Cardiac fibroblast (primary cell): ENCODE results near the gene PRPF8.
"Not testable (repeated sequence)": the region's sequence is repeated elsewhere in the genome, so short reads cannot be mapped to it uniquely, and the experiment has no call there.

Experiments used
- DNase-seq, 2 donors: peaks; one replicate each; pipeline versions ENCODE4 v3.0.0 to v3.0.0-alpha.2; 2010; ENCODE audit warnings: low read depth in 2 of 2
- H3K4me3 ChIP-seq, 2 donors: replicated peaks in 1 of 2; 1 replicate in 1 of 2; 2 replicates in 1 of 2; pipeline ENCODE4 v1.5.1; 2011; ENCODE audit warnings: low read depth in 2 of 2, low read length in 2 of 2, mild to moderate bottlenecking in 2 of 2, moderate library complexity in 1 of 2
- CTCF ChIP-seq: IDR thresholded peaks from one replicate; pipeline ENCODE4 v1.5.1; 2011; ENCODE audit warnings: low read depth, mild to moderate bottlenecking, low read length, inconsistent platforms

Gene PRPF8

GRCh38 chr17:1711804-1712203, 27.1 kb upstream of the PRPF8 start:
- no peak for TF ChIP-seq CTCF
- no peak overlapping the region for H3K4me3 ChIP-seq
- DNase-seq: no peak

GRCh38 chr17:1710807-1711553, 26.3 kb upstream of the PRPF8 start:
- DNase-seq: peak; percentile 52 to 62
- no peak for TF ChIP-seq CTCF
- H3K4me3 ChIP-seq: peak overlapping the region; percentile 48 to 57

GRCh38 chr17:1709971-1710806, 25.5 kb upstream of the PRPF8 start, which contains the start of gene TLCD2:
Gene TLCD2 (minus strand): TSS chr17:1710377. CDS start chr17:1710242, 135 bp downstream.
- peak within 1 kb of the TSS; percentile 48 to 57 for H3K4me3 ChIP-seq
- peak; percentile 68 to 77 for DNase-seq
- no peak for TF ChIP-seq CTCF

GRCh38 chr17:1709403-1709951, 24.8 kb upstream of the PRPF8 start:
- peak overlapping the region; percentile 48 to 57 for H3K4me3 ChIP-seq
- no peak for DNase-seq
- TF ChIP-seq CTCF: no peak

GRCh38 chr17:1708791-1709346, 24.2 kb upstream of the PRPF8 start:
- DNase-seq, H3K4me3 ChIP-seq: not testable (repeated sequence)

GRCh38 chr17:1707107-1707506, 22.4 kb upstream of the PRPF8 start:
- H3K4me3 ChIP-seq: no peak overlapping the region
- DNase-seq: no peak

More at GRCh38 chr17:1707107-1707506, 22.4 kb upstream of the PRPF8 start:
- TF ChIP-seq CTCF: no peak
